ENCODE measurements around the gene STX18. TPM values are rescaled to one million over a fixed set of nuclear protein-coding genes. Genes with fewer than 3 reads are reported as not detected.

STX18 gene
- total RNA-seq, 4 donors from 2014 or later: 9.2 to 56.9 (median 42.1) TPM

GRCh38 chr4:4490816-4491215, 51.0 kb downstream of the STX18 start:
- Histone ChIP-seq H3K4me1 (peaks cover 0 to 9% (median 0%) of the 10 kb centered on the region in 4 donors), H3K4me3 (no peak overlapping the region), H3K36me3 (no peaks in the 10 kb centered on the region), H3K27me3 (no peaks in the 10 kb centered on the region), H3K27ac (no peak overlapping the region), H3K9me3 (no peaks in the 10 kb centered on the region)
- intact Hi-C loops (cut with DNase I; ENCODE audit: low total_unique reads) (loop anchor here (10.0 kb wide), 1 partner anchor 1094 kb away; no protein-coding TSS in a partner anchor), in situ Hi-C loops (cut with MboI; ENCODE audit: low pct_ligation_motif_present in 1 of 4, low pct_unique_long_range_greater_than_20kb in 1 of 4, low sequenced_read_pairs in 3 of 4) (loop anchor here in 3 of 4 donors (25.0 kb wide), 3 partner anchors 371 to 1321 kb away; partner anchors contain the start of gene MSX1 (in 1 of the 3))
- 59% methylated on average over 5 of the region's 5 CpGs for WGBS, 2 donors (ENCODE audit: low coverage in 1 of 2)
- no peak for DNase-seq
- TF ChIP-seq POLR2A (IDR thresholded peaks at IDR 0.05) (no peak), CTCF (IDR thresholded peaks at IDR 0.05) (no peak), EP300 (IDR thresholded peaks at IDR 0.05; ENCODE audit: low read depth) (no peak), POLR2AphosphoS5 (IDR thresholded peaks at IDR 0.05) (no peak)

DNA sequence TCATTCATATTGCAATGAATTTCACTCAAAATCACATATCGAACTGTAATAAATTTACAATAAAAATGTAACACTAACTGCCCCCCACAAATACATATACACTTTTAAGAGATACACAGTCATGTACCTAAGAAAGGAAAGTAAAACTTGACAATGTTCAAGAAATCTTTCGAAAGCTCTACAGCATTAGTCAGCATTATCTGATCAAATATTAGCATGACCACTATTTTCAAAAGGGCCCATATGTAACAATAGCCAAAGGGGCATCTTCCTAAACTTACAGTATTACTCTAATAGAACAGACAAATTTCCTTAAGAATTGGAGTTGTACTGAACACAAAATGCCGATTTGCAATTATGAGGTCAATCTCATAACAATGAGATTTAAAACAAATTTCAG, 51.8 kb downstream of the STX18 start:
- WGBS, 2 donors (ENCODE audit: low coverage in 1 of 2): 86 to 89% methylated on average over 3 of the region's 3 CpGs
- peaks cover 0 to 9% (median 0%) of the 10 kb centered on the region in 4 donors for H3K4me1 ChIP-seq
- H3K27ac ChIP-seq: no peak overlapping the region
- TF ChIP-seq EP300 (IDR thresholded peaks at IDR 0.05; ENCODE audit: low read depth) (no peak), POLR2A (IDR thresholded peaks at IDR 0.05) (no peak), CTCF (IDR thresholded peaks at IDR 0.05) (no peak), POLR2AphosphoS5 (IDR thresholded peaks at IDR 0.05) (no peak)
- no peaks in the 10 kb centered on the region for H3K27me3 ChIP-seq
- in situ Hi-C loops (cut with MboI; ENCODE audit: low pct_ligation_motif_present in 1 of 4, low pct_unique_long_range_greater_than_20kb in 1 of 4, low sequenced_read_pairs in 3 of 4): loop anchor here in 3 of 4 donors (25.0 kb wide), 3 partner anchors 372 to 1322 kb away; partner anchors contain the start of gene MSX1 (in 1 of the 3)
- no peaks in the 10 kb centered on the region for H3K36me3 ChIP-seq
- intact Hi-C loops (cut with DNase I; ENCODE audit: low total_unique reads): loop anchor here (10.0 kb wide), 1 partner anchor 1095 kb away; no protein-coding TSS in a partner anchor
- DNase-seq: no peak
- no peak overlapping the region for H3K4me3 ChIP-seq
- H3K9me3 ChIP-seq: no peaks in the 10 kb centered on the region

- Histone ChIP-seq H3K4me1 (peaks cover 0 to 9% (median 0%) of the 10 kb centered on the region in 4 donors), H3K4me3 (no peak overlapping the region), H3K27ac (no peak overlapping the region), H3K27me3 (no peaks in the 10 kb centered on the region), H3K36me3 (no peaks in the 10 kb centered on the region), H3K9me3 (no peaks in the 10 kb centered on the region)
- intact Hi-C loops (cut with DNase I; ENCODE audit: low total_unique reads): no loop called here
- peak; percentile 78 to 92 (median 82) for TF ChIP-seq CTCF (IDR thresholded peaks at IDR 0.05)
- no peak for TF ChIP-seq POLR2A (IDR thresholded peaks at IDR 0.05)
- WGBS, 2 donors (ENCODE audit: low coverage in 1 of 2): 35 to 40% methylated on average over 6 of the region's 6 CpGs
- DNase-seq: peak; percentile 77
- in situ Hi-C loops (cut with MboI; ENCODE audit: low pct_ligation_motif_present in 1 of 4, low pct_unique_long_range_greater_than_20kb in 1 of 4, low sequenced_read_pairs in 3 of 4): loop anchor here in 3 of 4 donors (25.0 kb wide), 3 partner anchors 374 to 1324 kb away; partner anchors contain the start of gene MSX1 (in 1 of the 3)
Observed at GRCh38 chr4:4488405-4489404, 53.1 kb downstream of the STX18 start.

- Histone ChIP-seq H3K4me1 (peaks cover 0 to 1% (median 0%) of the 10 kb centered on the region in 4 donors), H3K27me3 (no peaks in the 10 kb centered on the region), H3K9me3 (no peaks in the 10 kb centered on the region), H3K36me3 (no peaks in the 10 kb centered on the region), H3K27ac (no peak overlapping the region), H3K4me3 (no peak overlapping the region)
- WGBS, 2 donors (ENCODE audit: low coverage in 1 of 2): 37% methylated on average over 3 of the region's 3 CpGs; no CpG with 5 or more reads in 1 of the 2 donors
- intact Hi-C loops (cut with DNase I; ENCODE audit: low total_unique reads) (no loop called here), in situ Hi-C loops (cut with MboI; ENCODE audit: low pct_ligation_motif_present in 1 of 4, low pct_unique_long_range_greater_than_20kb in 1 of 4, low sequenced_read_pairs in 3 of 4) (loop anchor here in 3 of 4 donors (25.0 kb wide), 3 partner anchors 375 to 1325 kb away; partner anchors contain the start of gene MSX1 (in 1 of the 3))
- no peak for TF ChIP-seq CTCF (IDR thresholded peaks at IDR 0.05)
- no peak for DNase-seq
Observed at GRCh38 chr4:4486969-4487368, 54.9 kb downstream of the STX18 start.
